PC-9 (cell line): ENCODE measurements around the gene CANX. TPM values are rescaled to one million over a fixed set of nuclear protein-coding genes. Genes with fewer than 3 reads are reported as not detected.

Source experiments
- BruUV-seq: library from RNA; stranded (reverse); fragments of 400-500 nt; replicated peaks from 2 replicates; lab custom pipeline; 2021; lab: Mats Ljungman, UMichigan
- CTCF ChIA-PET: fragments of 300-600 bp; sonication (Branson Sonifier 250); formaldehyde crosslinking; loops from one replicate; lab custom pipeline; 2022; ENCODE audit warnings: antibody characterized with exemption; lab: Charles Lee
- POLR2A ChIA-PET: fragments of 300-600 bp; sonication (Branson Sonifier 250); formaldehyde crosslinking; loops from one replicate; lab custom pipeline; 2022; ENCODE audit warnings: antibody characterized with exemption; ENCODE audit not compliant: unreplicated experiment; lab: Charles Lee
- DNase-seq, 2 experiments: peaks; one replicate each; pipeline versions ENCODE4 v3.0.0 to v3.0.0-alpha.2; 2015 to 2022; ENCODE audit warnings: mixed read lengths in 1 of 2
- H2AFZ ChIP-seq: fragments of 200-600 bp; sonication (generic); 2 replicates; pipeline ENCODE4 v1.8.1; 2017; ENCODE audit warnings: antibody characterized with exemption
- H3F3A ChIP-seq: fragments of 200-600 bp; sonication (generic); 2 replicates; pipeline ENCODE4 v1.8.1; 2017; ENCODE audit warnings: antibody characterized with exemption, mild to moderate bottlenecking, low read depth; ENCODE audit not compliant: insufficient read depth
- H3K27ac ChIP-seq: fragments of 200-600 bp; sonication (generic); 2 replicates; pipeline ENCODE4 v1.6.1; 2016; ENCODE audit warnings: mixed run types
- H3K27me3 ChIP-seq: fragments of 200-600 bp; sonication (generic); 2 replicates; pipeline ENCODE4 v1.6.1; 2016; ENCODE audit warnings: low read depth, mixed run types; ENCODE audit not compliant: insufficient read depth
- H3K36me3 ChIP-seq: fragments of 200-600 bp; sonication (generic); 2 replicates; pipeline ENCODE4 v1.6.1; 2016; ENCODE audit warnings: low read depth, mixed run types
- H3K4me1 ChIP-seq: fragments of 200-600 bp; sonication (generic); replicated peaks from 2 replicates; pipeline ENCODE4 v1.6.1; 2016; ENCODE audit warnings: mixed run types; ENCODE audit not compliant: insufficient read depth
- H3K4me2 ChIP-seq: fragments of 200-600 bp; sonication (generic); 2 replicates; pipeline ENCODE4 v1.6.1; 2017; ENCODE audit warnings: mixed run types
- H3K4me3 ChIP-seq: fragments of 200-600 bp; sonication (generic); 2 replicates; pipeline ENCODE4 v1.6.1; 2016; ENCODE audit warnings: mixed run types
- H3K79me2 ChIP-seq: fragments of 200-600 bp; sonication (generic); 2 replicates; pipeline ENCODE4 v1.6.1; 2017; ENCODE audit warnings: low read depth, mixed run types
- H3K9me2 ChIP-seq: fragments of 200-600 bp; sonication (generic); 2 replicates; pipeline ENCODE4 v1.8.1; 2017; ENCODE audit warnings: mild to moderate bottlenecking; ENCODE audit not compliant: insufficient read depth
- H3K9me3 ChIP-seq: fragments of 200-600 bp; sonication (generic); 2 replicates; pipeline ENCODE4 v1.8.1; 2016; ENCODE audit warnings: low read depth; ENCODE audit not compliant: insufficient read depth
- H4K20me1 ChIP-seq: fragments of 200-600 bp; sonication (generic); 2 replicates; pipeline ENCODE4 v1.8.1; 2017; ENCODE audit not compliant: insufficient read depth
- EZH2 ChIP-seq: fragments of 200-600 bp; sonication (generic); IDR thresholded peaks from 2 replicates; pipeline ENCODE4 v1.8.0; 2017; ENCODE audit warnings: antibody characterized with exemption, low read depth
- intact Hi-C: fragments of 100-400 bp; cut with micrococcal nuclease; formaldehyde crosslinking; loops from one replicate; pipeline ENCODE4 v1.10.0; 2022; ENCODE audit not compliant: unreplicated experiment
- total RNA-seq: library from RNA; stranded (reverse); gene quantifications from 2 replicates; pipeline ENCODE4 v1.2.3, GENCODE V29; 2021
- TF ChIP-seq, protein P1 (sequence below): fragments of 200-600 bp; sonication (generic); conservative IDR thresholded peaks from 2 replicates; pipeline ENCODE4 v1.6.1; 2017; ENCODE audit warnings: mixed run types, antibody characterized with exemption, mild to moderate bottlenecking, moderate library complexity

Gene CANX
- total RNA-seq, 1 experiment from 2014 or later: 712 TPM

- ChIA-PET POLR2A (no interaction called here), CTCF (interaction anchor here (0.6 kb wide), 1 partner anchor 731 kb away, joined by 7 read pairs; no protein-coding TSS in a partner anchor)
- Histone ChIP-seq H3K4me3 (no peak overlapping the region), H3K4me2 (no peak overlapping the region), H3K36me3 (0 out of 2 replicates have a peak, but pooled peaks cover 6% of the 10 kb centered on the region), H3K79me2 (peaks cover 37% of the 10 kb centered on the region), H3K9me3 (no peaks in the 10 kb centered on the region), H3K4me1 (peaks cover 29% of the 10 kb centered on the region), H4K20me1 (peaks cover 28% of the 10 kb centered on the region), H3K27me3 (no peaks in the 10 kb centered on the region), H3F3A (peaks cover 18% of the 10 kb centered on the region), H3K9me2 (no peaks in the 10 kb centered on the region), H2AFZ (no peak overlapping the region), H3K27ac (no peak overlapping the region; the same call in 1 of the 2 replicates)
- no peak for DNase-seq
- intact Hi-C loops: no loop called here
- no peak for TF ChIP-seq EZH2
- TF ChIP-seq, protein P1, sequence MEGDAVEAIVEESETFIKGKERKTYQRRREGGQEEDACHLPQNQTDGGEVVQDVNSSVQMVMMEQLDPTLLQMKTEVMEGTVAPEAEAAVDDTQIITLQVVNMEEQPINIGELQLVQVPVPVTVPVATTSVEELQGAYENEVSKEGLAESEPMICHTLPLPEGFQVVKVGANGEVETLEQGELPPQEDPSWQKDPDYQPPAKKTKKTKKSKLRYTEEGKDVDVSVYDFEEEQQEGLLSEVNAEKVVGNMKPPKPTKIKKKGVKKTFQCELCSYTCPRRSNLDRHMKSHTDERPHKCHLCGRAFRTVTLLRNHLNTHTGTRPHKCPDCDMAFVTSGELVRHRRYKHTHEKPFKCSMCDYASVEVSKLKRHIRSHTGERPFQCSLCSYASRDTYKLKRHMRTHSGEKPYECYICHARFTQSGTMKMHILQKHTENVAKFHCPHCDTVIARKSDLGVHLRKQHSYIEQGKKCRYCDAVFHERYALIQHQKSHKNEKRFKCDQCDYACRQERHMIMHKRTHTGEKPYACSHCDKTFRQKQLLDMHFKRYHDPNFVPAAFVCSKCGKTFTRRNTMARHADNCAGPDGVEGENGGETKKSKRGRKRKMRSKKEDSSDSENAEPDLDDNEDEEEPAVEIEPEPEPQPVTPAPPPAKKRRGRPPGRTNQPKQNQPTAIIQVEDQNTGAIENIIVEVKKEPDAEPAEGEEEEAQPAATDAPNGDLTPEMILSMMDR: no peak
- no TSS peak for BruUV-seq
Observed at GRCh38 chr5:179766021-179766725, 67.4 kb downstream of the CANX start.

- H3F3A ChIP-seq: peaks cover 11% of the 10 kb centered on the region
Observed at GRCh38 chr5:179766726-179767455, 68.1 kb downstream of the CANX start.

DNA sequence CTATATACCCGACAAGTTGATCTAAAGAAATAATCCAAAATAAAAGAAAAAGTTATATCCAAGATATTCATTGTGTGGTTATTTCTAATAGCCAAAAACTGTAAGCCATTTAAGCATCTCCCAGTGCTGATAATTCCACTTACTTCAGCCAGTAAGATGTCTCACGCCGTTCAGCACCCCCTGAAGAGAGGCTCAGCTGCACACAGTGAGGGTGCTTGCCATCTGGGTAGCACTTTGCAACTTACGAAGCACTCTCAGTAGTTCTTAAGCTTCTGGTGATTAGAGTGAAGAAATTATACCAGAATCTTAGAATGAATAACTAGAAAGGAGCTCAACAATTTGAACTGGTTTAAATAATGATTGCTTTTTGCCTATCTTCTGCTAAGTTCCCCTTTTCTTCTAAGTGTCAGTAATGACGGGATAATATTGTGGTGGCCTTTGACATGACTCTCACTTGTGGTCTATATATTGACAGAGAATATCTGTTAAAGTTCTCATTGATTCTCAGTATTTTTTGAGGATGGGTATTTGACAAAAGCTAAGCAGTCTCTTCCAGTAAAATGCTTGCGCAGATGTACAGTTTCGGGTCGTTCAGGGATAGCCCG, 68.8 kb downstream of the CANX start:
- TF ChIP-seq, protein P1: no peak
- TF ChIP-seq EZH2: no peak
- H3K79me2 ChIP-seq: peaks cover 24% of the 10 kb centered on the region
- no peaks in the 10 kb centered on the region for H3K9me3 ChIP-seq
- ChIA-PET POLR2A (no interaction called here), CTCF (interaction anchor here (0.7 kb wide), 1 partner anchor 20 kb away, joined by 14 read pairs; no protein-coding TSS in a partner anchor)
- H3K27me3 ChIP-seq: no peaks in the 10 kb centered on the region
- H3K4me1 ChIP-seq: peaks cover 14% of the 10 kb centered on the region
- H3K27ac ChIP-seq: no peak overlapping the region
- no peaks in the 10 kb centered on the region for H3K9me2 ChIP-seq
- BruUV-seq: no TSS peak
- H3K4me3 ChIP-seq: no peak overlapping the region
- no peak overlapping the region for H2AFZ ChIP-seq
- no peak for DNase-seq
- peaks cover 19% of the 10 kb centered on the region for H4K20me1 ChIP-seq
- no peak overlapping the region for H3K4me2 ChIP-seq
- intact Hi-C loops: no loop called here
- peaks cover 4% of the 10 kb centered on the region for H3F3A ChIP-seq
- H3K36me3 ChIP-seq: 0 out of 2 replicates have a peak, but pooled peaks cover 10% of the 10 kb centered on the region

More at GRCh38 chr5:179766726-179767455, 68.1 kb downstream of the CANX start:
- peaks cover 22% of the 10 kb centered on the region for H3K4me1 ChIP-seq
- no TSS peak for BruUV-seq
- peaks cover 29% of the 10 kb centered on the region for H3K79me2 ChIP-seq
- H3K27ac ChIP-seq: no peak overlapping the region
- no peak overlapping the region for H3K4me2 ChIP-seq
- POLR2A ChIA-PET: no interaction called here
- no peak overlapping the region for H3K4me3 ChIP-seq
- no peak overlapping the region for H2AFZ ChIP-seq
- H4K20me1 ChIP-seq: peaks cover 25% of the 10 kb centered on the region
- 0 out of 2 replicates have a peak, but pooled peaks cover 10% of the 10 kb centered on the region for H3K36me3 ChIP-seq
- H3K9me2 ChIP-seq: no peaks in the 10 kb centered on the region
- TF ChIP-seq EZH2: no peak
- TF ChIP-seq, protein P1: no peak
- CTCF ChIA-PET: interaction anchor here (0.6 to 0.7 kb wide), 2 partner anchors 21 to 731 kb away, joined by 7 to 14 read pairs; no protein-coding TSS in a partner anchor
- no peak for DNase-seq
- no peaks in the 10 kb centered on the region for H3K9me3 ChIP-seq
- intact Hi-C loops: no loop called here
- no peaks in the 10 kb centered on the region for H3K27me3 ChIP-seq
